Endodermal cell (in vitro differentiated cells): Measurements from ENCODE around the gene SPX. TPM values are rescaled to one million over a fixed set of nuclear protein-coding genes. Genes with fewer than 3 reads are reported as not detected.

ENCODE experiments used
- DNase-seq: peaks from one replicate; pipeline ENCODE4 v3.0.0-alpha.2; 2017
- H3K27ac ChIP-seq: 2 replicates; pipeline ENCODE4 v1.5.1; 2013; ENCODE audit warnings: mild to moderate bottlenecking, low read depth, low read length, moderate library complexity
- H3K27me3 ChIP-seq: 2 replicates; pipeline ENCODE4 v1.6.1; 2013; ENCODE audit warnings: mild to moderate bottlenecking, low read length, moderate library complexity; ENCODE audit not compliant: insufficient read depth, control insufficient read depth, poor library complexity, severe bottlenecking
- H3K36me3 ChIP-seq: 2 replicates; pipeline ENCODE4 v1.7.0; 2013; ENCODE audit warnings: mild to moderate bottlenecking, low read length, moderate library complexity; ENCODE audit not compliant: control insufficient read depth, insufficient read depth
- H3K4me1 ChIP-seq: one replicate; pipeline ENCODE4 v1.7.0; 2013; ENCODE audit warnings: low read length; ENCODE audit not compliant: control insufficient read depth, insufficient read depth
- H3K4me3 ChIP-seq: 2 replicates; pipeline ENCODE4 v1.5.1; 2013; ENCODE audit warnings: mild to moderate bottlenecking, low read length, moderate library complexity
- H3K9ac ChIP-seq: 2 replicates; pipeline ENCODE4 v1.6.1; 2013; ENCODE audit warnings: mild to moderate bottlenecking, low read length, moderate library complexity; ENCODE audit not compliant: poor library complexity, severe bottlenecking; ENCODE audit errors: extremely low read depth
- H3K9me3 ChIP-seq: 2 replicates; pipeline ENCODE4 v1.6.1; 2013; ENCODE audit warnings: mild to moderate bottlenecking, low read length, moderate library complexity; ENCODE audit not compliant: control insufficient read depth
- H3K27ac Mint-ChIP-seq: 2 replicates; pipeline ENCODE4 v1.8.0; 2020; ENCODE audit warnings: mixed read lengths
- H3K27me3 Mint-ChIP-seq: 2 replicates; pipeline ENCODE4 v1.8.0; 2021; ENCODE audit warnings: mild to moderate bottlenecking, mixed read lengths; ENCODE audit not compliant: insufficient read depth
- H3K36me3 Mint-ChIP-seq: 2 replicates; pipeline ENCODE4 v1.8.0; 2020; ENCODE audit warnings: low read depth, mixed read lengths
- H3K4me1 Mint-ChIP-seq: 2 replicates; pipeline ENCODE4 v1.8.0; 2020; ENCODE audit warnings: mixed read lengths
- H3K4me3 Mint-ChIP-seq: 2 replicates; pipeline ENCODE4 v1.8.0; 2020; ENCODE audit warnings: mild to moderate bottlenecking, moderate library complexity, mixed read lengths
- H3K9me3 Mint-ChIP-seq: 2 replicates; pipeline ENCODE4 v1.8.0; 2020; ENCODE audit warnings: mild to moderate bottlenecking, mixed read lengths
- CTCF ChIP-seq: fragments of 200-600 bp; sonication (generic); conservative IDR thresholded peaks from 2 replicates; pipeline ENCODE4 v1.5.0; 2021; ENCODE audit warnings: antibody characterized with exemption, mild to moderate bottlenecking
- WGBS, 2 experiments: methylation state at CpG; one replicate each; pipeline versions ENCODE4 v1.1.5 to v1.1.7; 2013; ENCODE audit warnings: missing lambda C conversion rate in 2 of 2, mixed read lengths in 1 of 2; ENCODE audit not compliant: insufficient coverage in 1 of 2, insufficient read length in 1 of 2; 5-methylcytosine and 5-hydroxymethylcytosine counted together
- total RNA-seq, 2 donors: library from RNA; stranded (reverse); fragmentation: NEBNext Ultra II Directional in 1 of 2; extraction: Animal tissue kit (Norgen Biotek cat#: 25700) in 1 of 2; gene quantifications; 2 replicates in 1 of 2; 3 replicates in 1 of 2; pipeline ENCODE4 v1.2.1, GENCODE V29; 2021

The SPX gene
- total RNA-seq, 2 donors from 2014 or later = 0.38 to 0.48 TPM

- no peaks in the 10 kb centered on the region for H3K4me1 ChIP-seq
- H3K9ac ChIP-seq = no peak overlapping the region
- DNase-seq = no peak
- no peaks in the 10 kb centered on the region for H3K27me3 ChIP-seq
- no peak for TF ChIP-seq CTCF
- H3K4me1 Mint-ChIP-seq = peaks cover 7% of the 10 kb centered on the region
- no peaks in the 10 kb centered on the region for H3K36me3 ChIP-seq
- no peak overlapping the region for H3K27ac ChIP-seq
- no peaks in the 10 kb centered on the region for H3K36me3 Mint-ChIP-seq
- H3K4me3 Mint-ChIP-seq = no peak overlapping the region
- no peak overlapping the region for H3K27ac Mint-ChIP-seq
- H3K4me3 ChIP-seq = no peak overlapping the region
- peaks cover 2% of the 10 kb centered on the region for H3K27me3 Mint-ChIP-seq
- no peaks in the 10 kb centered on the region for H3K9me3 ChIP-seq
- 91 to 97% methylated on average over 4 to 5 of the region's 5 CpGs for WGBS, 2 experiments
- H3K9me3 Mint-ChIP-seq = no peaks in the 10 kb centered on the region
These were observed 16.3 kb downstream of the SPX start for GRCh38 chr12:21542403-21542802.

- no peak for DNase-seq
- H3K9ac ChIP-seq = no peak overlapping the region
- no peaks in the 10 kb centered on the region for H3K36me3 Mint-ChIP-seq
- no peak overlapping the region for H3K27ac ChIP-seq
- no peak overlapping the region for H3K4me3 ChIP-seq
- H3K4me1 ChIP-seq = no peaks in the 10 kb centered on the region
- no peak overlapping the region for H3K27ac Mint-ChIP-seq
- H3K4me1 Mint-ChIP-seq = peaks cover 7% of the 10 kb centered on the region
- H3K36me3 ChIP-seq = no peaks in the 10 kb centered on the region
- H3K27me3 ChIP-seq = no peaks in the 10 kb centered on the region
- no peaks in the 10 kb centered on the region for H3K9me3 ChIP-seq
- H3K4me3 Mint-ChIP-seq = no peak overlapping the region
- H3K9me3 Mint-ChIP-seq = no peaks in the 10 kb centered on the region
- peaks cover 2% of the 10 kb centered on the region for H3K27me3 Mint-ChIP-seq
- TF ChIP-seq CTCF = no peak
These were observed 17.1 kb downstream of the SPX start for GRCh38 chr12:21543151-21543550.

- no peaks in the 10 kb centered on the region for H3K36me3 ChIP-seq
- Mint-ChIP-seq H3K4me1 (no peaks in the 10 kb centered on the region), H3K27me3 (peaks cover 2% of the 10 kb centered on the region), H3K9me3 (no peaks in the 10 kb centered on the region), H3K4me3 (no peak overlapping the region), H3K27ac (no peak overlapping the region), H3K36me3 (no peaks in the 10 kb centered on the region)
- 87% methylated on average over 2 of the region's 2 CpGs; no CpG with 5 or more reads in 1 of the 2 experiments for WGBS, 2 experiments
- DNase-seq = no peak
- no peak overlapping the region for H3K4me3 ChIP-seq
- H3K27me3 ChIP-seq = no peaks in the 10 kb centered on the region
- TF ChIP-seq CTCF = no peak
- H3K9ac ChIP-seq = no peak overlapping the region
- H3K27ac ChIP-seq = no peak overlapping the region
- no peaks in the 10 kb centered on the region for H3K9me3 ChIP-seq
- no peaks in the 10 kb centered on the region for H3K4me1 ChIP-seq
These were observed 19.5 kb downstream of the SPX start for GRCh38 chr12:21545557-21545956.
